Keratinocyte (primary cell): Measurements from ENCODE around the gene NBPF12. TPM values are rescaled to one million over a fixed set of nuclear protein-coding genes. Genes with fewer than 3 reads are reported as not detected.
"Not testable (repeated sequence)": the region's sequence is repeated elsewhere in the genome, so short reads cannot be mapped to it uniquely, and the experiment has no call there.

Experiments
- DNase-seq: peaks from one replicate; pipeline ENCODE4 v3.0.0-alpha.2; 2011; ENCODE audit warnings: low read depth, missing footprints, low spot score
- FAIRE-seq: peaks from 2 replicates; lab custom pipeline; 2011; peaks lifted over from hg19 to GRCh38; lab: Jason Lieb, UNC
- H2AFZ ChIP-seq: 2 replicates; pipeline ENCODE4 v1.6.0; 2012; ENCODE audit warnings: low read length, control low read depth, inconsistent platforms; ENCODE audit not compliant: control insufficient read depth
- H3K27ac ChIP-seq: 2 replicates; pipeline ENCODE4 v1.5.1; 2011; ENCODE audit warnings: low read length; ENCODE audit not compliant: control insufficient read depth, insufficient read depth
- H3K27me3 ChIP-seq: 3 replicates; pipeline ENCODE4 v1.6.0; 2011; ENCODE audit warnings: low read length; ENCODE audit not compliant: control insufficient read depth, insufficient read depth; ENCODE audit errors: extremely low read depth
- H3K36me3 ChIP-seq, 2 experiments: 2 replicates in 1 of 2; 3 replicates in 1 of 2; pipeline ENCODE4 v1.5.1; 2011; ENCODE audit warnings: low read length in 2 of 2, mild to moderate bottlenecking in 1 of 2; ENCODE audit not compliant: control insufficient read depth in 2 of 2, insufficient read depth in 2 of 2; ENCODE audit errors: extremely low read depth in 1 of 2
- H3K4me1 ChIP-seq: 3 replicates; pipeline ENCODE4 v1.5.1; 2011; ENCODE audit warnings: low read length; ENCODE audit not compliant: control insufficient read depth, insufficient read depth; ENCODE audit errors: extremely low read depth
- H3K4me2 ChIP-seq: 3 replicates; pipeline ENCODE4 v1.6.0; 2011; ENCODE audit warnings: low read depth, low read length; ENCODE audit not compliant: control insufficient read depth, insufficient read depth; ENCODE audit errors: extremely low read depth
- H3K4me3 ChIP-seq, 3 experiments: fragments of 200-600 bp in 1 of 3; sonication (generic) in 1 of 3; 2 replicates in 2 of 3; 3 replicates in 1 of 3; pipeline ENCODE4 v1.5.1; 2011 to 2016; ENCODE audit warnings: low read length in 3 of 3, mild to moderate bottlenecking in 3 of 3, control low read depth in 2 of 3, inconsistent platforms in 1 of 3, low read depth in 1 of 3, mixed read lengths in 1 of 3, mixed run types in 1 of 3, moderate library complexity in 1 of 3; ENCODE audit not compliant: control insufficient read depth in 2 of 3, insufficient read depth in 2 of 3; ENCODE audit errors: extremely low read depth in 1 of 3
- H3K79me2 ChIP-seq: 2 replicates; pipeline ENCODE4 v1.6.0; 2012; ENCODE audit warnings: low read length; ENCODE audit not compliant: control insufficient read depth, insufficient read depth
- H3K9ac ChIP-seq: 3 replicates; pipeline ENCODE4 v1.6.0; 2011; ENCODE audit warnings: low read length; ENCODE audit not compliant: control insufficient read depth, insufficient read depth; ENCODE audit errors: extremely low read depth
- H3K9me1 ChIP-seq: 3 replicates; pipeline ENCODE4 v1.6.0; 2011; ENCODE audit warnings: low read length; ENCODE audit not compliant: control insufficient read depth, insufficient read depth; ENCODE audit errors: extremely low read depth
- H3K9me3 ChIP-seq: 2 replicates; pipeline ENCODE4 v1.5.1; 2012; ENCODE audit warnings: low read depth, low read length; ENCODE audit not compliant: control insufficient read depth
- H4K20me1 ChIP-seq: 3 replicates; pipeline ENCODE4 v1.6.0; 2011; ENCODE audit warnings: low read length; ENCODE audit not compliant: control insufficient read depth, insufficient read depth; ENCODE audit errors: extremely low read depth
- dilution Hi-C: fragments of 300-500 bp; cut with MboI; formaldehyde crosslinking; loops from one replicate; pipeline ENCODE4 v1.7.0; 2020; ENCODE audit warnings: low sequenced_read_pairs; ENCODE audit not compliant: extremely low pct_ligation_motif_present
- polyA plus RNA-seq, 5 experiments: library from polyadenylated mRNA; depleted of rRNA in 3 of 5; stranded (reverse) in 3 of 5; stranded (forward) in 1 of 5; unstranded in 1 of 5; fragments of >200 nt; gene quantifications; 1 replicate in 1 of 5; 2 replicates in 3 of 5; 3 replicates in 1 of 5; pipeline versions ENCODE4 v1.2.1 to v1.2.3, GENCODE V29; 2011 to 2012; ENCODE audit warnings: missing spikeins in 2 of 5, low read depth in 1 of 5, low replicate concordance in 1 of 5

The NBPF12 gene
- polyA plus RNA-seq, 1 donor (not counting 4 experiments of a cell fraction or from before 2014, with no cell fraction given): 6.4 TPM

DNA sequence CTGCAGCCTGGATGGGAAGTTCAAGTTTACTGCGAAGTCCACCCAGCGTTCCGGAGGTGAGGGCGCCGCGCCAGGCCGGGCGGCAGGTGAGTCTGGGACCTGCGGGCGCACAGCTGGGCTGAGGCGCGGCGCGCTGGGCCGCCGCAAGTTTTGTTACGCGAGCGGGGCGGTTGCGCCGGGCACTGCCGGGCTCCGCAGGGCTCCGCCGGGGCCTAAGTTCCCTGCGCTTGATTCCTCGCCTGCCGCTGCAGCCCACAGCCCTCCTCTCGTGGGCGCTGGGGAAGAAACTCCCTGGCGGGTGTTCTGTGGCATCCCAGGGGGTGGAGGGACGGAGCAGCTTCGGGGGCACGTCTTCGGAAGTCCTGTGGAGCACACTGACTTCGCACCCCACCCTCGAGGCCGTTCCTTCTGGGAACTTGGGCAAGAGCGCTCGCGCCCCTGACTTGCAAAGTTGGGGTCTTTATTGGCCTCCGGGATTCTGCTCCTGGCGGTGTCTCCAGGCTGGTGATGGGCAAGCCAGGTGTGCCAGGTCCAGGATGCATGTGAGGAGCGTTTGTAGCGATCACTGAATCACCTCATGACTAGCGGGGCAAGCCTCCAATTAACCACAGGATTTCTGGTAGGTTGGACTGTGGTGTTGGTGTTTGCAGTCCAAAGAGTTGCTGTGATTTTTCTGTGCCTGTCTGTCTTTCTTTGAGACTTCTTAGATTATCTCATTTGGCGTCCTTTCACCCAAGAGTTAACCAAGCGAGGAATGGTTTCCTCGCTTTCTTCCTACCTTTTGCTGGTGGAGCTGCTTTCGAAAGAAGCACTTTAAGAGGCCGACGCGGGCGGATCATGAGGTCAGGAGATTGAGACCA lies 1.0 kb downstream of the NBPF12 start:
- H3K4me1 ChIP-seq, H4K20me1 ChIP-seq, dilution Hi-C loops, H3K27me3 ChIP-seq, FAIRE-seq, H3K79me2 ChIP-seq, H3K36me3 ChIP-seq, H3K9me1 ChIP-seq, H3K9me3 ChIP-seq, DNase-seq, H2AFZ ChIP-seq: not testable (repeated sequence)
- H3K4me3 ChIP-seq: peak overlapping the region; percentile 51 to 62 (median 61)
- H3K4me2 ChIP-seq: peak overlapping the region; percentile 69
- H3K27ac ChIP-seq: peak overlapping the region; percentile 31
- peak overlapping the region; percentile 77 for H3K9ac ChIP-seq

DNA sequence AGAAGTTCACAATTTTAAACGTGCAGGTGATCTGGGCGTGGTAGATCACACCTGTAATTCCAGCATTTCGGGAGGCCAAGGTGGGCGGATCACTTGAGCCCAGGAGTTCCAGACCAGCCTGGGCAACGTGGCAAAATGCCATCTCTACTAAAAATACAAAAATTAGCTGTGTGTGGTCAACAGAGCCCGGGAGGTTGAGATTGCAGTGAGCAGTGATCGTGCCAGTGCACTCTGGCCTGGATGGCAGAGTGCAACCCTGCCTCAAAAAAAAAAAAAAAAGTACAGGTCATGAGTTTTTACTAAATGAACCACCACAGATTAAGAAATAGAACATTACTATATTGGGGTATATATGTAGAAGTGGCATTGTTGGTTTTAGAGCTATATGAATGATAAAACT lies 2.2 kb downstream of the NBPF12 start:
- H3K9me1 ChIP-seq, H3K9ac ChIP-seq, DNase-seq, H2AFZ ChIP-seq, H3K79me2 ChIP-seq, H4K20me1 ChIP-seq, H3K9me3 ChIP-seq, dilution Hi-C loops, H3K27ac ChIP-seq, FAIRE-seq, H3K4me2 ChIP-seq, H3K4me3 ChIP-seq, H3K27me3 ChIP-seq, H3K4me1 ChIP-seq, H3K36me3 ChIP-seq: not testable (repeated sequence)

DNA sequence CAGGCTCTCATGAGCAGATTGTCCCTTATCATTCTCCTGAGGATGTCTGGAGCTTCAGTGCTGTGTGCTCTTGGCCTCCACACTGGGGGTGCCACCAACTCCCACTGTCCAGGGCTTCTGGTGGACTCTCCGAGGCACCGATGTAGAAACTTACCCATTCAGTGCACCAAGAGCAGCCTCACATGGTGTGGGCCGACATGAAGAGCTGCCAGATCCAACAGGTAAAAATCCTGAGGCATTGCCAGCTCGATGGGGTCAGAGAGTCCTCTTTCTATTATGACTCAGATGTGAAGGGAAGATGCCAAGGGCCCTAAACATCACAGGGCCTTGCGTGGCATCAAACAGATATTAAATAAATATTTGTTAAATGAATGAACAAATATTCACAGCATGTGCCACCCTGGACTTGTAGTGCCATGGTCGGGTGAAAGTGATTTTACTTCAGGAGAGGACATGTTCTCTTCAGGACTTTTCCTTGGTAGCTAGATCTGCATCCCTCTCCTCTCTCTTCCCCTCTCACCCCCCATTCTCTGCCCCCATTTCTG lies 5.3 kb downstream of the NBPF12 start:
- H3K4me3 ChIP-seq, H3K9ac ChIP-seq, H3K27me3 ChIP-seq, H3K9me1 ChIP-seq, H3K79me2 ChIP-seq, H3K9me3 ChIP-seq, H3K4me1 ChIP-seq, DNase-seq, H2AFZ ChIP-seq, H3K36me3 ChIP-seq, H4K20me1 ChIP-seq, H3K4me2 ChIP-seq, H3K27ac ChIP-seq, dilution Hi-C loops, FAIRE-seq: not testable (repeated sequence)

DNA sequence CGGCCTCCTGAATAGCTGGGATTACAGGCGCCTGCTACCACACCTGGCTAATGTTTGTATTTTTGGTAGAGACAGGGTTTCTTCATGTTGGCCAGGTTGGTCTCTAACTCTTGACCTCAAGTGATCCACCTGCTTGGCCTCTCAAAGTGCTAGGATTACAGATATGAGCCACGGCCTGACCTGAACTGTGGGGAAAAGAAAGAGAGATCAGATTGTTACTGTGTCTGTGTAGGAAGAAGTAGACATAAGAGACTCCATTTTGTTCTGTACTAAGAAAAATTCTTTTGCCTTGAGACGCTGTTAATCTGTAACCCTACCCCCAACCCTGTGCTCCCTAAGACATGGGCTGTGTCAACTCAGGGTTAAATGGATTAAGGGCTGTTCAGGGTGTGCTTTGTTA lies 10.0 kb downstream of the NBPF12 start:
- H3K4me2 ChIP-seq, H3K9me1 ChIP-seq, H3K27me3 ChIP-seq, H3K9me3 ChIP-seq, DNase-seq, H3K4me3 ChIP-seq, H3K36me3 ChIP-seq, H3K27ac ChIP-seq, H3K4me1 ChIP-seq, H2AFZ ChIP-seq, H4K20me1 ChIP-seq, dilution Hi-C loops, H3K79me2 ChIP-seq, H3K9ac ChIP-seq, FAIRE-seq: not testable (repeated sequence)

DNA sequence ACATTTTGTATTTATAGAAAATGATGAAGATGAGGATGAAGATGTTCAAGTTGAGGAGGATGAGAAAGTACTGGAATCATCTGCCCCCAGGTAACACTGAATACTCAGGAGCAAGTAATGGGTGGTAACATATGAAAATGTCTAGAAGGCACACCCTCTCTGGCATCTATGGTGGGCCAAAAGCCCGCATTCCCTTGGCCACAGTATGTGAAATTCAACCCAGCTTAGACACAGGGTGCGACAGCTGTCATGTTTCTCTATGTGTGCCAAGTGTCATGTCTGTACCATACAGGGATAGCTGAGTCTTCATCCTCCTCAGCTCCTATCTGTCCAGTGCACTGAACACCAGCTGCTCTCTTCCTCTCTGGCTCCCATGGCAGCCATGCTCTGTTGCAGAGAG lies 26.2 kb downstream of the NBPF12 start:
- not testable (repeated sequence) for H3K36me3 ChIP-seq, H3K4me1 ChIP-seq

More for the DNA sequence above, 26.2 kb downstream of the NBPF12 start:
- H3K27ac ChIP-seq, dilution Hi-C loops, H3K9me1 ChIP-seq, H3K9ac ChIP-seq, H2AFZ ChIP-seq, H3K9me3 ChIP-seq, FAIRE-seq, H3K4me2 ChIP-seq, H3K27me3 ChIP-seq, DNase-seq, H4K20me1 ChIP-seq, H3K79me2 ChIP-seq, H3K4me3 ChIP-seq: not testable (repeated sequence)
